Endothelial cell of umbilical vein (primary cell): Measurements from ENCODE around the gene PTGER2. TPM values are rescaled to one million over a fixed set of nuclear protein-coding genes. Genes with fewer than 3 reads are reported as not detected.

Experiments
- BruUV-seq: library from RNA; stranded (reverse); fragments of 400-500 nt; replicated peaks from 2 replicates; lab custom pipeline; 2021; lab: Mats Ljungman, UMichigan
- CTCF ChIA-PET: fragments of 300-600, 350-600 bp; sonication (Branson Sonifier 250); formaldehyde crosslinking; loops from one replicate; lab custom pipeline; 2021; ENCODE audit warnings: antibody characterized with exemption, inconsistent platforms; lab: Charles Lee
- POLR2A ChIA-PET: fragments of 300-600, 350-600 bp; sonication (Branson Sonifier 250); formaldehyde crosslinking; loops from one replicate; lab custom pipeline; 2021; ENCODE audit warnings: antibody characterized with exemption, inconsistent platforms; lab: Charles Lee
- DNase-seq: peaks from one replicate; pipeline ENCODE4 v3.0.0-alpha.2; 2011; ENCODE audit warnings: low read depth, low spot score
- FAIRE-seq: peaks from 2 replicates; lab custom pipeline; 2011; peaks lifted over from hg19 to GRCh38; lab: Jason Lieb, UNC
- H2AFZ ChIP-seq: 2 replicates; pipeline ENCODE4 v1.6.0; 2012; ENCODE audit warnings: low read depth, low read length, control low read depth, inconsistent platforms
- H3K27ac ChIP-seq: 2 replicates; pipeline ENCODE4 v1.5.1; 2011; ENCODE audit warnings: low read depth, mild to moderate bottlenecking, control low read depth, low read length, moderate library complexity; ENCODE audit not compliant: insufficient read depth
- H3K27me3 ChIP-seq, 2 experiments: 2 replicates each; pipeline versions ENCODE4 v1.6.0 to v1.6.1; 2011; ENCODE audit warnings: low read length in 2 of 2, mixed read lengths in 1 of 2; ENCODE audit not compliant: control insufficient read depth in 2 of 2, insufficient read depth in 2 of 2
- H3K36me3 ChIP-seq, 2 experiments: 2 replicates in 1 of 2; 3 replicates in 1 of 2; pipeline ENCODE4 v1.5.1; 2011; ENCODE audit warnings: low read length in 2 of 2, mild to moderate bottlenecking in 1 of 2, moderate library complexity in 1 of 2; ENCODE audit not compliant: control insufficient read depth in 2 of 2, insufficient read depth in 2 of 2; ENCODE audit errors: extremely low read depth in 1 of 2
- H3K4me1 ChIP-seq: 3 replicates; pipeline ENCODE4 v1.5.1; 2011; ENCODE audit warnings: mild to moderate bottlenecking, low read length; ENCODE audit not compliant: control insufficient read depth, insufficient read depth; ENCODE audit errors: extremely low read depth
- H3K4me2 ChIP-seq: 2 replicates; pipeline ENCODE4 v1.6.1; 2011; ENCODE audit warnings: low read length, control low read depth, mixed read lengths; ENCODE audit not compliant: insufficient read depth
- H3K4me3 ChIP-seq, 3 experiments: fragments of 200-600 bp in 1 of 3; sonication (generic), shearing (Covaris generic) in 1 of 3; replicated peaks in 1 of 3; 2 replicates each; pipeline ENCODE4 v1.5.1; 2011 to 2016; ENCODE audit warnings: control low read depth in 3 of 3, low read length in 3 of 3, mild to moderate bottlenecking in 2 of 3, inconsistent platforms in 1 of 3, low read depth in 1 of 3, moderate library complexity in 1 of 3; ENCODE audit not compliant: insufficient read depth in 1 of 3
- H3K79me2 ChIP-seq: 2 replicates; pipeline ENCODE4 v1.6.0; 2012; ENCODE audit warnings: low read length, inconsistent platforms; ENCODE audit not compliant: control insufficient read depth, insufficient read depth
- H3K9ac ChIP-seq: replicated peaks from 2 replicates; pipeline ENCODE3; 2011; ENCODE audit warnings: low read length, control low read depth; ENCODE audit not compliant: insufficient read depth; ENCODE audit errors: extremely low read depth
- H3K9me1 ChIP-seq: replicated peaks from 3 replicates; pipeline ENCODE4 v1.6.0; 2011; ENCODE audit warnings: mild to moderate bottlenecking, low read length; ENCODE audit not compliant: control insufficient read depth, insufficient read depth; ENCODE audit errors: extremely low read depth
- H3K9me3 ChIP-seq: replicated peaks from 2 replicates; pipeline ENCODE4 v1.5.1; 2012; ENCODE audit warnings: low read length, inconsistent platforms; ENCODE audit not compliant: control insufficient read depth, insufficient read depth
- H4K20me1 ChIP-seq: replicated peaks from 2 replicates; pipeline ENCODE3; 2011; ENCODE audit warnings: mild to moderate bottlenecking, low read length; ENCODE audit not compliant: control insufficient read depth, insufficient read depth; ENCODE audit errors: extremely low read depth
- CTCF ChIP-seq, 2 donors: IDR thresholded peaks; 1 replicate in 1 of 2; 2 replicates in 1 of 2; pipeline ENCODE4 v1.5.1; 2011; ENCODE audit warnings: low read length in 2 of 2, mild to moderate bottlenecking in 2 of 2, moderate library complexity in 2 of 2, control low read depth in 1 of 2, inconsistent platforms in 1 of 2, low read depth in 1 of 2; ENCODE audit not compliant: insufficient read depth in 1 of 2; ENCODE audit errors: extremely low read depth in 1 of 2
- EZH2 ChIP-seq: IDR thresholded peaks from 2 replicates; pipeline ENCODE4 v1.6.1; 2012; ENCODE audit warnings: borderline replicate concordance, low read depth, mild to moderate bottlenecking, moderate library complexity, low read length, inconsistent platforms; ENCODE audit not compliant: severe bottlenecking
- FOS ChIP-seq: IDR thresholded peaks from 2 replicates; pipeline ENCODE4 v1.6.1; 2011; ENCODE audit warnings: mild to moderate bottlenecking, low read length, moderate library complexity, borderline replicate concordance; ENCODE audit not compliant: insufficient read depth
- GATA2 ChIP-seq: IDR thresholded peaks from 2 replicates; pipeline ENCODE4 v1.7.0; 2011; ENCODE audit warnings: low read depth, mild to moderate bottlenecking, moderate library complexity, mixed read lengths, low read length; ENCODE audit not compliant: insufficient read length, insufficient read depth
- JUN ChIP-seq: IDR thresholded peaks from 2 replicates; pipeline ENCODE4 v1.6.1; 2011; ENCODE audit warnings: borderline replicate concordance, low read depth; ENCODE audit not compliant: insufficient read length, insufficient read depth
- MAX ChIP-seq: IDR thresholded peaks from 2 replicates; pipeline ENCODE4 v1.6.1; 2011; ENCODE audit not compliant: insufficient read depth, insufficient read length
- MYC ChIP-seq: IDR thresholded peaks from one replicate; pipeline ENCODE4 v1.6.1; 2011; ENCODE audit warnings: mild to moderate bottlenecking, low read depth, low read length
- POLR2A ChIP-seq: IDR thresholded peaks from 2 replicates; pipeline ENCODE4 v1.6.1; 2012; ENCODE audit warnings: low read depth, mild to moderate bottlenecking, control low read depth, low read length
- POLR2AphosphoS5 ChIP-seq: IDR thresholded peaks from 2 replicates; pipeline ENCODE4 v1.6.1; 2012; ENCODE audit warnings: low read depth, mild to moderate bottlenecking, control low read depth, low read length, moderate library complexity; ENCODE audit not compliant: insufficient read depth
- dilution Hi-C: fragments of 300-500 bp; cut with MboI; formaldehyde crosslinking; loops from one replicate; pipeline ENCODE4 v1.15.0; 2019; ENCODE audit warnings: low sequenced_read_pairs; ENCODE audit not compliant: extremely low pct_ligation_motif_present
- intact Hi-C: fragments of 100-400 bp; cut with micrococcal nuclease; formaldehyde crosslinking; loops from one replicate; pipeline ENCODE4 v1.10.0; 2022
- polyA plus RNA-seq, 4 experiments: library from polyadenylated mRNA; depleted of rRNA in 3 of 4; stranded (reverse) in 3 of 4; unstranded in 1 of 4; fragments of >200 nt; gene quantifications; 2 replicates each; pipeline versions ENCODE4 v1.2.1 to v1.2.3, GENCODE V29; 2011 to 2012; ENCODE audit warnings: missing spikeins in 1 of 4
- total RNA-seq: library from RNA; stranded (reverse); gene quantifications from 2 replicates; pipeline ENCODE4 v1.2.3, GENCODE V29; 2021

Gene PTGER2
- total and polyA plus RNA-seq, 2 donors (not counting 3 experiments of a cell fraction or from before 2014, with no cell fraction given) = not detected

- intact Hi-C loops (no loop called here), dilution Hi-C loops (no loop called here)
- no peak overlapping the region for H2AFZ ChIP-seq
- H3K9ac ChIP-seq = no peak overlapping the region
- H3K79me2 ChIP-seq = no peaks in the 10 kb centered on the region
- no peaks in the 10 kb centered on the region for H4K20me1 ChIP-seq
- TF ChIP-seq FOS = no peak
- TF ChIP-seq GATA2 = no peak
- no peak for TF ChIP-seq POLR2AphosphoS5
- TF ChIP-seq CTCF (IDR thresholded peaks at IDR 0.05; ENCODE audit: extremely low read depth in 1 of 2, insufficient read depth in 1 of 2, low read depth in 1 of 2, low read length in 2 of 2) = no peak
- no peak for TF ChIP-seq MAX
- TF ChIP-seq EZH2 = no peak
- no peak for TF ChIP-seq POLR2A
- TF ChIP-seq JUN = no peak
- TF ChIP-seq MYC = no peak
- ChIA-PET CTCF (no interaction called here), POLR2A (no interaction called here)
- BruUV-seq = no TSS peak
- no peak overlapping the region for H3K27ac ChIP-seq
- H3K4me2 ChIP-seq = no peak overlapping the region
- H3K9me3 ChIP-seq = no peaks in the 10 kb centered on the region
- no peaks in the 10 kb centered on the region for H3K9me1 ChIP-seq
- H3K4me1 ChIP-seq = no peaks in the 10 kb centered on the region
- FAIRE-seq (no peak), DNase-seq (no peak)
- no peaks in the 10 kb centered on the region for H3K36me3 ChIP-seq
- H3K27me3 ChIP-seq = peaks cover 19 to 33% of the 10 kb centered on the region in 2 experiments
- no peak overlapping the region for H3K4me3 ChIP-seq
These were observed 40.1 kb downstream of the PTGER2 start for GRCh38 chr14:52354242-52354641.
